Spleen (tissue), 7 donors: ENCODE measurements around the gene OR12D3.
"Not testable (repeated sequence)": the region's sequence is repeated elsewhere in the genome, so short reads cannot be mapped to it uniquely, and the experiment has no call there.

ENCODE experiments used
- CTCF ChIP-seq, 11 experiments: fragments of 200-600 bp in 7 of 11; fragments of 450-650 bp in 4 of 11; sonication (generic) in 4 of 11; IDR thresholded peaks in 8 of 11; conservative IDR thresholded peaks in 3 of 11; 1 replicate in 7 of 11; 2 replicates in 4 of 11; pipeline versions ENCODE4 v1.4.0 to v1.8.0; 2016 to 2021; ENCODE audit warnings: antibody characterized with exemption in 11 of 11, inconsistent platforms in 4 of 11, mild to moderate bottlenecking in 1 of 11
- POLR2A ChIP-seq, 3 donors: fragments of 450-650 bp; IDR thresholded peaks; one replicate each; pipeline ENCODE4 v1.5.1; 2017; ENCODE audit warnings: antibody characterized with exemption in 3 of 3, mild to moderate bottlenecking in 1 of 3
- POLR2AphosphoS5 ChIP-seq, 3 donors: sonication (generic); formaldehyde crosslinking; IDR thresholded peaks; one replicate each; pipeline ENCODE4 v1.5.1; 2017; ENCODE audit warnings: antibody characterized with exemption in 3 of 3
- donor health status: DM: no; HTN: no; CAD: no; lungs with moderate emphysema.
- donor health status: DM: no; HTN: no; CAD: no.
- donor health status: DM: no; HTN: no; CAD: no.

- TF ChIP-seq CTCF (IDR thresholded peaks at IDR 0.05 in 8 of 11, conservative IDR thresholded peaks at IDR 0.05 in 3 of 11); POLR2AphosphoS5 (IDR thresholded peaks at IDR 0.05); POLR2A (IDR thresholded peaks at IDR 0.05): not testable (repeated sequence)
These were observed 25.7 kb downstream of the OR12D3 start for GRCh38 chr6:29349348-29349747.
